IMR-90 (cell line): Measurements from ENCODE around the gene PARD3.

Experiments used
- CTCF ChIP-seq: conservative IDR thresholded peaks from 2 replicates; pipeline ENCODE4 v1.5.1; 2012; ENCODE audit warnings: mild to moderate bottlenecking, low read depth, low read length, improper control_type of control experiment
- RFX5 ChIP-seq: IDR thresholded peaks from 2 replicates; pipeline ENCODE4 v1.8.0; 2012; ENCODE audit warnings: low read depth, mild to moderate bottlenecking, low read length, moderate library complexity

- no peak for TF ChIP-seq CTCF
- no peak for TF ChIP-seq RFX5
These were observed 646.7 kb downstream of the PARD3 start for GRCh38 chr10:34168439-34168838.
